ENCODE measurements around the gene IRF4.
A peak's percentile ranks its signal among the peaks of the same experiment; 100 is the strongest.
"Not testable (repeated sequence)": the region's sequence is repeated elsewhere in the genome, so short reads cannot be mapped to it uniquely, and the experiment has no call there.

IRF4 gene

GRCh38 chr6:422433-423054 is 31.0 kb downstream of the IRF4 start:
- DNase-seq (ENCODE audit: low spot score), result no peak

DNA sequence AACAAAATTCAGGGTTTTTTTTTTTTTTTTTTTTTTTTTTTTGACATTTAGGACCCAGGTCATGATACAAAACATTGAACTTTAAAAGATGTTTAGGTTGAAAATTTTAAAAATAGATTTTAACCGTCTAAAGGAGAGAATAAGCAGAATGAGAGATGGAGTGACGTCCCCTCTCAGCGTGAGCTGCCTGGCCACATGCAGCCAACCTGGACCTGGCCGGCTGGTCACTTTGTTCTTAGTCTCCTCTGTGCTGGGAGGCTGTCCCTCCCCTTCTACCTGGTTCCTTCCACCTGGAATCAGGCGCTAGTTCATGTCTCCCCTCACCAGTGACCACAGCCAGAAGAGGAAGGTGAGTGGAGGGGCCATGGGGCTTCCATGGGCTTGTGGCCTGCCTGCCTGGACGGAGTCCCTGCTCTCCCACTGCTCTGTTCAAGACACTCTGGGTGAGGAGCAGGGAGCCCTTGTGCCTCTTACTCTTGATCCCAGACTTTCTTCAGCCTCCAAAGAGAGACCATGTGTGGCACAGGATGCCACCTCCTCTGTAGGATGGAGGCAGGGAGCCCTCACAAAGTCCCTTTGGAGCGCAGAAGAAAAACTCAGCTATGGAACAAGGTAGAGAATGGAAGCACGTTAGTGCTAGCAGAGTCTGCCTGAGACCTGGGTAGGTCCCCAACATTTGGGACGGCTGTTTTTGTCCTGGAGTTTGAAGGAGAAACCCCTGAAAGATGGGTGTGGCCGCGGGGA is 31.7 kb downstream of the IRF4 start:
- DNase-seq (ENCODE audit: low spot score), result no peak

DNA sequence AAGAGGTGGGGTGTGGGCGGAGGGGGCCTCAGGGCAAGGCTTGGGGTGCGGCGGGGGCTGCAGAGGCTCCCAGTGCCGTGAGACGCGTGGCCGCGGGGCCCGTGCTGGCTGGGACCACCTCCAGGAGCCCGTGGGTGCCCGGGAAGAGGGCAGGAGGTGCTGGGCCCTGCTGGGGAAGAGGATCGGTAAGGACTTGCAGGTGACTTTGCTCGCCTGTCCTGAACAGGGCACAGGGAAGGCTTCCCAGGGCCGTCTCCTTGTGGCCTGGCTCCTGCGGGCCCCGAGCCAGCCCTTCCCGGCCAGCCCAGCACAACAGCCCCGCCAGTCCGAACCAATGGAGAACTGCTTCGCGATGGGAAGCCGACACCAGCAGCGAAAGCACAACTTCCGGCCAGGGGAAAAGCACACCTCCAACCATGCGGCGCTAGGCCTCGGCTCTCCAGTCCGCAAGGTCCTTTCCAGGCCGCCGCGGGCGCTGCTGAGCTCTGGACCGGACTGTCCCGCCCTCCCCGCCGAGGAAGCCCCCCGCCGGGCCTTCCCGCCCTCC is 32.3 kb downstream of the IRF4 start:
- peak; percentile 49 for DNase-seq (ENCODE audit: low spot score)

- DNase-seq (ENCODE audit: low spot score), result no peak
Observed at GRCh38 chr6:424741-425417, 33.3 kb downstream of the IRF4 start.

GRCh38 chr6:425418-425788 is 33.9 kb downstream of the IRF4 start:
- DNase-seq (ENCODE audit: low spot score), result not testable (repeated sequence)

GRCh38 chr6:426198-426738 is 34.7 kb downstream of the IRF4 start:
- not testable (repeated sequence) for DNase-seq (ENCODE audit: low spot score)

- DNase-seq (ENCODE audit: low spot score), result no peak
Observed at GRCh38 chr6:428047-428603, 36.6 kb downstream of the IRF4 start.

DNA sequence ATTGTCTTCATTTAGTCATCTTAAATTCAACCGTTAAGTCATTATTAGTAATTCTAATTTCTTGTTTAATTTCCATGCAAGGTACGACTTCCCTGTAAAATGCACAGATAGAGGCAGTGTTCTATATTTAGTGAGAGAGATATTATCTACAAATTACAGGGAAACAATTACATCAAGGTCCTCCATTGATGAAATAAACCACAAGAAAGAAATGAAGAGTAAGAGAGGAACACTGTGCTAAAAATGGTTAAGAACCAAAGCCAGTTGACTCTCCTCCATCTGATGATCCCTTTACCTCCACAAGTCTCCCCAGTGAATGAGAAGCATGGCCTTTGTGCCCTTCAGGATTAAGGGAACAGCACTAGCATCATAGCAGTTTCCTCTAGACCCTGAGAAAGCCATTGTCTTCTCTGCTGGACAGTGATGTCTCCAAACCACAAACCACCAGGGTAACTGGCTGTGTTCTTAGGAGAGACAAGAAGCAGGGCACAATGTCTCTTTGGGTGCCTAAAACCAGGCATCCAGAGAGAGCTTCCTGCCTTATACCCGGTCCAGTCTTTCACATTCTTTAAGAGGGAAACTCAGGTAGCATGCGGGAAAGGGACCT is 38.1 kb downstream of the IRF4 start:
- no peak for DNase-seq (ENCODE audit: low spot score)

DNA sequence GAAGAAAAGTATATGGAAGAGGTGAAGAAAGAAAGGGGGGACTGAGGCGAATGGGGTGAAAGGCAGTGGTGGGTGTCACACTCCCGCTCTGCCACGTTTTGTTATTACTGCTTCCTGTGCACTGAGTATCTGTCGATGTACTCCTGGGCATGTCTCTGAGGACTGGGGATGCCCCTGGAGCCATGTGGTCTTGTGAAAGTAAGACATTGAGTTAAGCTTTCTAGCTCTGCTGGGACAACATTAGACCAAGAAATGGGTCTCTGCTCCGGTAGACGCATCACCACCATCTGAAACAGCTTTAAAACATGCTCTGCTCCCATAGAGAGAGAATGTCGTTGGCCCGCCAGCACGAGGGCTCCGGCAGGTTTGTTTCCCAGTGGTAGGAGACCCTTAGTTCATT is 40.0 kb downstream of the IRF4 start:
- DNase-seq (ENCODE audit: low spot score), result no peak

DNA sequence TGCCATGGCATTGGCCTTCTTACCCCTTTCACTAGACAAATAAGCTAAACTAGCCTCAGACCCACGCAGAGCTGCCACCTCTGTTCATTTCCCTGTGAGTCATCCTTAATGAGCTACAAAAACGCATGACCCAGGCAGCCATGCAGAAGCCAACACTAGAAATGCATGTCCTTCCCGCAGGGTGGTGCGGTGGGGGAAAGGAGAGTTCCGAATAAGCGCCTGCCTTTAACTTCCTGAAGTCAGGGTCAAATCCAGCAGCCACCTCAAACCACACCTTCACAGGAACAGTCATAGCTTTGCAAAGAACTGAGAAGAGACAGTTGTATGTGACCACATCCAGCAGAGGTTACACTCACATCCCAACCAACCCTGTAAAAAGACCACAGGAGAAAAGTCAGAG is 40.4 kb downstream of the IRF4 start:
- DNase-seq (ENCODE audit: low spot score), result no peak

GRCh38 chr6:434051-434705 is 42.6 kb downstream of the IRF4 start:
- DNase-seq (ENCODE audit: low spot score), result no peak

DNA sequence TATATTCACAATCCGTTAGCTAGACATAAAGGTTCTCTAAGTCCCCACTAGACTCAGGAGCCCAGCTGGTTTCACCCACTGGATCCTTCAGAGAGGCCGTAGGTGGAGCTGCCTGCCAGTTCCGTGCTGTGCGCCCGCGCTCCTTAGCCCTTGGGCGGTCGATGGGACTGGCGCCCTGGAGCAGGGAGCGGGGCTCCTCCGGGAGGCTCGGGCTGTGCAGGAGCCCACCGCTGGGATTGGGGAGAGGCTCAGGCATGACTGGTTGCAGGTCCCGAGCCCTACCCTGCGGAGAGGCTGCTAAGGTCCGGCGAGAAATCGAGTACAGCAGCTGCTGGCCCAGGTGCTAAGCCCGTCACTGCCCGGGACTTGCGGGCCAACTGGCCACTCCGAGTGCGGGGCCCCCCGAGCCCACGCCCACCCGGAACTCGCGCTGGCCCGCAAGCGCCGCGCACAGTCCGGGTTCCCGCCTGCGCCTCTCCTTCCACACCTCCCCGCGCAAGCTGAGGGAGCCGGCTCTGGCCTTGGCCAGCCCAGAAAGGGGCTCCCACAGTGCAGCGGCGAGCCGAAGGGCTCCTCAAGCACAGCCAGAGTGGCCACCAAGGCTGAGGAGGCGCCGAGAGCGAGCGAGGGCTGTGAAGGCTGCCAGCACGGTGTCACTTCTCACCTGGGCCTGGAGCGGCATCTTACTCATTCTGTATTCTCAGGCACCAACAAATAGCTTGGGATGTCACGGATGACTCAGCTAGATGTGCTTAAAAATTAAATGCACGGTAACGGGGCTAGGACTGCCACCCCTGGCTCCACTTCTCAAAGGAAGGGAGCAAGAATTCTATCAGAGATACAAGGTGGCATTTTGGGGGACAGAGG is 44.1 kb downstream of the IRF4 start:
- DNase-seq (ENCODE audit: low spot score), result no peak

GRCh38 chr6:436308-437036 is 44.9 kb downstream of the IRF4 start:
- DNase-seq (ENCODE audit: low spot score), result no peak

DNA sequence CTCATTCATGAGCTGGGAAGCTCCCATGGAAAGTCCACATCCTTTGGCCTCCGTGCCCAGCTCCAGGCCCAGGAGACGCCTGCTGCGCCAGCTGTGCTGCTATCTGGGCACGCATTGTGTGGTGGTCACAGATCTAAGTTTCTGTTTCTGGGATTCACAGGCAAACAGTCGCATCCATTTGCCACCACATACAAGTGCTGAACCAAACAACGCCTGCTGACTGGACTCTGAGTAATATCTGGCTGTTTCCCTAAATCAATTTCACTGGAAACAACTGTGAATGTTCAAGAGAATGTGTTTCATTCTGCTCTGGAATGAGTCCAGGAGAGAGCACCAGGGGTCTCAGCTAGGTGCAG is 45.5 kb downstream of the IRF4 start:
- no peak for DNase-seq (ENCODE audit: low spot score)

GRCh38 chr6:438634-439170 is 47.1 kb downstream of the IRF4 start:
- no peak for DNase-seq (ENCODE audit: low spot score)

DNA sequence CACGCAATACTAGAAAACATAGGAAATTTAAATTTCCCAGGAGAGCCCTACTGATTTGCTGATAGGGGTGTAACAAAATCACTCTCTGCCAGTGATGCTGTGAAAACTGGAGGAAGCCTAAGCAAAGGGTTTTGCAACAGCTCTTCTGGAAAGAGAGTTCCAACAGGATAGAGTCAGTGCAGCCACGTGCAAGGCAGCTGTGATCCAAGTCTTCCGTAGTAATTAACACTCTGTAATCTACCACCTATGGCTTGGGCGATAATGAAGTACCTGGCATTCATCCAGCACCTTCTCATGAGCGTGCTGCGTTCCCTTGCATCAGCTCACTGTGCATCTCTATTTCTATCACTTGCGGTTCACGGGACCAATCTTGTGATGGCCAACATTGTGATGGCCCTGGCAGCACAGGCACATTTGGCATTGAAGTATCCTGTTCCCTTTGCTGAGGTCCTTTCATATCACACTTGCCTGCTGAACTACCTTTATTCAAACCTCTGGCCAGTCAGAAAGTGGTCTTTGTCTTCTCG is 48.2 kb downstream of the IRF4 start:
- no peak for DNase-seq (ENCODE audit: low spot score)

- DNase-seq (ENCODE audit: low spot score), result no peak
Observed at GRCh38 chr6:441126-441920, 49.8 kb downstream of the IRF4 start.

DNA sequence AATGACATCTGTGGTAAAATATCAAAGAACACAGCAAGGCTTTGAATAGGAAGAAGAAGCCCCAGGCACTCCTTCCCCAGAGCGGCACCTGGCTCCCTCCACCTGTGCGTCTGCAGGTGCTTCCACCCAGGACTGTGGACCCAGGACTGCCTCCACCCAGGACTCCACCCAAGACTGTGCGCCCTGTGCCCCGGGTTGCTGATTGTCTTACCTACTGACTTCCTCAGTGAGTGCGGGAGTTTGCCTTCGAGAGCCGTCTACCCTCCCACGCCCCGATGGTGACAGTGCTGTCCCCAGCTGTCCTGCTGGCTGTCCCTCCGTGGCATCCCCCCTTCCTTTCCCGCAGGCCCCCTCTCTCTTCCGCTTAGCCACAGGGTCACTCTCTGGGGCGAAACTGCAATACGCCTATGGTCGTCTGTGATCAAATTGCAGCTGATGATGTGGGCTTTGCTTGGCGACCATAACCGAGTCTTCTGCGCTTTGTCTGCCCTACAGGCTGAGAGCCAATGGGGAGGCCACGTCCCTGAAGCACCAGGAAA is 52.1 kb downstream of the IRF4 start:
- DNase-seq (ENCODE audit: low spot score), result no peak

Measured in iPS-NIHi11 (cell line).